HG02759 (cell line): Measurements from ENCODE around the gene TRPV2.

Experiments used
- ATAC-seq: cut with Tn5 transposase; IDR thresholded peaks from one replicate; pipeline ENCODE4 v1.9.1; 2021; ENCODE audit warnings: mild to moderate bottlenecking, moderate library complexity; ENCODE audit not compliant: unreplicated experiment

TRPV2 gene

GRCh38 chr17:16473044-16474011 is 58.0 kb downstream of the TRPV2 start:
- no peak for ATAC-seq

DNA sequence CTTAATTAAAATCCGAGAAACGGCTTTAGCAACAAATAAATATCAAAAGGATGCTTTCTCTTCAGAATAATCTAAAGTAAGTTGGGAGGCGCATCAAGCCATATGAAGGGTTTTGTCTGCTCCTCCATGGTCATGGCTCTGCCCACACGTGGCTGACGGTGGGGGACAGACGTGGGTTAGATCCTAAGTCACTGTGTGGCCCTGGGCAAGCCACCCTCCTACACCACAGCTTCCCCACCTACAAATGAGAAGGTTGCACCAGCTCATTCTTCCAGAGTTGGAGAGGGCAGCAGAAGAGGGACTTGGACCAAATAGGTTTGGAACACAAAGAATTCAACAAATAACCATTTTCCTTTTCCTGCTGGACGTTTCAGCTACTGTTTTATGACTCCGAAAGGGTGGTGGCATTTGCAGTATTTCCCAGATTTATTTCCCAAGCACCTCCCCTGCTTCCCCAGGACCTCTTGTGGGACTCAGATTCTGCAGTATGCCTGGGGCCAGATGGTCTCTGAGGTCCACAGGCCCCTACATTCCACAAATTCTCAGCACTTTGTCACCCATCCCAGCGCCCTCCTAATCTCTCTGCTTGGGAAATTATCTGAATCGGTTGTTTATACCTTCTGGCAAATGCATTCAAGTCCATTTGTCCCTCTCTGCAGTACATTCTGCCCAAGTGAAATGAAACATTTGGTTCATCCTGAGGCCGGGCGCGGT is 58.8 kb downstream of the TRPV2 start:
- ATAC-seq: no peak

GRCh38 chr17:16475179-16475704 is 59.9 kb downstream of the TRPV2 start:
- ATAC-seq: no peak

GRCh38 chr17:16477255-16477654 is 61.9 kb downstream of the TRPV2 start:
- ATAC-seq: no peak

DNA sequence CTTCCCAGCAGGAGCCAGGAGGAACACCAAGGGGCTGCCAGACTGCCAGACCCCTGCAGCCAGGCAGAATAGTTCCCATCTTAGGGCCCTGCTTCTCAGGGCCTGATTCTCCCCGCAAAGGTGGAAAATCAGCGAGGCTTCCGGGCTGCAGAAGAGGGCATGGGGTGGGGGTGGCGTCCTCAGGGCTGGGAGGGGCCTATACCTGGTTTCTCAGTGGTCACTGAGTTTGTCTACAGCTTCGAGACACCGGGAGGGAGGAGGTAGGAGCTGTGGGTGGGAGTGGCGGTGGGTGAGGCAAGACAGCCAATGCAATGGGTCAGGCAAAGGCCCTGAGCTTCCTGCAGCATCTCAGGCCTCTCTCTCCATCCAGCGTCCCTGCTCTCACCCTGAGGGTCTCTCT is 62.3 kb downstream of the TRPV2 start:
- ATAC-seq: no peak

DNA sequence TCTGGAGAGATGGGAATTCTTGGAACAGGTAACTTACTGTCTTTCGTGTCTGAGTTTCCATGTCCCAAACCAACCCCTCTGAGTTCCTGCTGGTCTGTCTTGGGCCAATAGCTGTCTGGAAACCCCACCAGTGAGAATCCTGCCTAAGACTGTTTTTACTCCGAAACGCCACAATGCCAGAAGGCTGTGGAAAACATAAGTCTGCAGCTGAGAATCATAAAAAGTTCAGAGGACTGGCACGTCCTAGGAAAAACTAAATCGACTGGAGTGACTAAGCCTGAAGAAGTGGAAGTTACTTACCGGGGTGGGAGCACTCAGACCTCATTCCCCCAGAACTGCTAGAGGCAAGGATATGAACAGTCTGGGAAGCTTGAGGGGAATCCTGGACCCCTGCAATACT is 63.3 kb downstream of the TRPV2 start:
- ATAC-seq: no peak

DNA sequence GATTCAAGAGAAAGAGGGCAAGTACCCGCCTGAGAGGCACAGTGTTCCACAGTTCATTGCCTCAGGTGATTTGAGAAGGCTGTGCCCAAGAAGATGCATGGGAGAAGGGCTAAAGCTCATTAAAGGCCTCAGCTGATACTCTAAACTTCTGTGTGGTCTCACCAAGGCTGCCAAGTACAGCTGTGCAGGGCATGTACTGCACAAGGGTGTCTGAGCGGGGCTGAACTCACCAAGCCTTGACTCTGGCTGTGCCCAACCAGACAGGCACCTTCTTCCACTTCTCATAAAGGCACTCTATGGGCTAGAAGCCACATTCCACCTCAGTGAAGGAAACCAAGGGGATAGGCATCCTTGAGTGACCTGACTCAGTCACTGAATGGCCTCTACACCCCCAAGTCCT is 63.9 kb downstream of the TRPV2 start:
- ATAC-seq: no peak

GRCh38 chr17:16480995-16481394 is 65.6 kb downstream of the TRPV2 start:
- ATAC-seq: no peak

- ATAC-seq: no peak
Measured at GRCh38 chr17:16482253-16482652, 66.9 kb downstream of the TRPV2 start.

- no peak for ATAC-seq
Measured at GRCh38 chr17:16483021-16483645, 67.8 kb downstream of the TRPV2 start.

GRCh38 chr17:16484445-16485175 is 69.2 kb downstream of the TRPV2 start:
- no peak for ATAC-seq
